HG03196 (cell line): Measurements from ENCODE around the gene S100A1.
"Not testable (repeated sequence)": the region's sequence is repeated elsewhere in the genome, so short reads cannot be mapped to it uniquely, and the experiment has no call there.

ENCODE experiments used
- ATAC-seq: cut with Tn5 transposase; IDR thresholded peaks from one replicate; pipeline ENCODE4 v1.9.1; 2021; ENCODE audit not compliant: unreplicated experiment

Gene S100A1

GRCh38 chr1:153627715-153628626, at the start of gene S100A1:
S100A1 (plus strand) TSS chr1:153628434; CDS start chr1:153630522, 2,088 bp downstream.
- ATAC-seq = no peak

GRCh38 chr1:153578490-153578889, 49.7 kb upstream of the S100A1 start:
- ATAC-seq = no peak

GRCh38 chr1:153578936-153579335, 49.3 kb upstream of the S100A1 start:
- ATAC-seq = no peak

DNA sequence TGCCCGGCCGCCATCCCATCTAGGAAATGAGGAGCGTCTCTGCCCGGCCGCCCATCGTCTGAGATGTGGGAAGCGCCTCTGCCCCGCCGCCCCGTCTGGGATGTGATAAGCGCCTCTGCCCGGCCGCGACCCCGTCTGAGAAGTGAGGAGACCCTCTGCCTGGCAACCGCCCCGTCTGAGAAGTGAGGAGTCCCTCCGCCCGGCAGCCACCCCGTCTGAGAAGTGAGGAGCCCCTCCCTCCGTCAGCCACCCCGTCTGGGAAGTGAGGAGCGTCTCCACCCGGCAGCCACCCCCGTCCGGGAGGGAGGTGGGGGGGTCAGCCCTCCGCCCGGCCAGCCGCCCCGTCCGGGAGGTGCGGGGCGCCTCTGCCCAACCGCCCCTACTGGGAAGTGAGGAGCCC, 45.4 kb upstream of the S100A1 start:
- ATAC-seq = not testable (repeated sequence)

DNA sequence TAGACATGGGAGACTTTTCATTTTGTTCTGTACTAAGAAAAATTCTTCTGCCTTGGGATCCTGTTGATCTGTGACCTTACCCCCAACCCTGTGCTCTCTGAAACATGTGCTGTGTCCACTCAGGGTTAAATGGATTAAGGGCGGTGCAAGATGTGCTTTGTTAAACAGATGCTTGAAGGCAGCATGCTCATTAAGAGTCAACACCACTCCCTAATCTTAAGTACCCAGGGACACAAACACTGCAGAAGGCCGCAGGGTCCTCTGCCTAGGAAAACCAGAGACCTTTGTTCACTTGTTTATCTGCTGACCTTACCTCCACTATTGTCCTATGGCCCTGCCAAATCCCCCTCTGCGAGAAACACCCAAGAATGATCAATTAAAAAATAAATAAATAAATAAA, 44.7 kb upstream of the S100A1 start:
- ATAC-seq = not testable (repeated sequence)

DNA sequence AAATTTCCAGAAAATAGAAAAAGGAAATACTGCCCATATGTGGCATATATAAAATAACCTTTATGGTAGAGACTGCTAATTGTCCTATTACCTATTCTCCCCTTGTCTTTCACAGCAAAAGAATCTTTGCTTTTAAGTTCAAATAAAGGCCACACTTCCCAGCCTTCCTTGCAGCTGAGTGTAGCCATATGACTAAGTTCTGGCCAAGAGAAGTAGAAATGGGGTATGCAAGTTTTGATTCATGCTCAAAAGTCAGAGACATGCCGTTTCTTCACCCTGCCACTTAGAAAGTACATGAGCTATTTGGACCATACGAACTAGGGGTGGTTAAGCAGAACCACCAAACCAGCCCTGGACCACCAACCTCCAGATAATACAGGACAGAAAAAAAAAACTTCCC, 44.3 kb upstream of the S100A1 start:
- no peak for ATAC-seq

GRCh38 chr1:153585006-153585405, 43.2 kb upstream of the S100A1 start:
- no peak for ATAC-seq

- no peak for ATAC-seq
These were observed 41.9 kb upstream of the S100A1 start for GRCh38 chr1:153586347-153586746.

DNA sequence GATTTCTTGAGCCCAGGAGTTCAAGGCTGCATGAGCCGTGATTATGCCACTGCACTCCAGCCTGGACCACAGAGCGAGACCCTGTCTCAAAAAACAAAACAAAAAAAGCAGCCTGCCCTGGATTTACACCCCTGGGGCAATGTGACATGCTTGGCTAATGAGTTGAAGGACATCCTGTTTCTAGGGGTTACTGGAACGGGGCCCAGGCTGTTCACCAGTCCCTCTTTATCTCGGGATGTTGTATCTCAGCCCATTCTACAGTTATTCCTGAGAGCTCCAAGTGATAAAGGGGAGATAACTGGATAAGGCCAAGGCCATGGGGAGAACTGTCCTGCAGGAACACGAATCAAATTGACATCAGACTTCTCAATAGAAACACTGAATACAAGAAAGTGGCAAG, 40.9 kb upstream of the S100A1 start:
- no peak for ATAC-seq

DNA sequence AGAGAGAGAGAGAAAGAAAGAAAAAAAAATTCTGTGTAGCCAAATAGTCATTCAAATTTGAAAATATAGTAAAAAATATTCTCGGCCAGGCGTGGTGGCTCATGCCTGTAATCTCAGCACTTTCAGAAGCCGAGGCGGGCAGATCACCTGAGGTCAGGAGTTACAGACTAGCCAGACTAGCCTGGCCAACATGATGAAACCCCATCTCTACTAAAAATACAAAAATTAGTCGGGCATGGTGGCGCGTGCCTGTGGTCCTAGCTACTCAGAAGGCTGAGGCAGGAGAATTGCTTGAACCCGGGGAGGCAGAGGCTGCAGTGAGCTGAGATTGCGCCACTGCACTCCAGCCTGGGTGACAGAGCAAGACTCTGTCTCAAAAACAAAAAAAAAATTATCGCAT, 40.2 kb upstream of the S100A1 start:
- not testable (repeated sequence) for ATAC-seq

DNA sequence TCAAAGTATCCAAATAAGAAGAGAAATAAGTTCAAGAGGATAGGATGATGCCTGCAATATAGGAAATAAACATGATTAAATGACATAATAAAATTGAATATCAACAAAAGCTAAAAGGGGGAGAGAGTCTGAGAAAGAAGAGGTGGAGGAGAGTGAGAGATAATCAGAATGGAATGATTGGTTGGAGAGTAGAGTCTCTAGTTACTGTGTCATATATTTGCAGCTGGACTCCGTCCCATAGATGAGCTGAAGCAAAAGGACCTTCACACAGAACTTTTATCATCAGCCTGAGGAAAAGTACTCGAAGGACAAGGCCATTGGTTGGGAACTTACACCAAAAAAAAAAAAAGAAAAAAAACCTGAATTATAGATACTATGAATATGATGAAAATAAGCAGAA, 39.8 kb upstream of the S100A1 start:
- no peak for ATAC-seq

- no peak for ATAC-seq
These were observed 35.5 kb upstream of the S100A1 start for GRCh38 chr1:153592748-153593147.

- ATAC-seq = no peak
These were observed 31.0 kb upstream of the S100A1 start for GRCh38 chr1:153597206-153597605.

GRCh38 chr1:153598309-153599172, 29.7 kb upstream of the S100A1 start:
- peak; percentile 96 for ATAC-seq

DNA sequence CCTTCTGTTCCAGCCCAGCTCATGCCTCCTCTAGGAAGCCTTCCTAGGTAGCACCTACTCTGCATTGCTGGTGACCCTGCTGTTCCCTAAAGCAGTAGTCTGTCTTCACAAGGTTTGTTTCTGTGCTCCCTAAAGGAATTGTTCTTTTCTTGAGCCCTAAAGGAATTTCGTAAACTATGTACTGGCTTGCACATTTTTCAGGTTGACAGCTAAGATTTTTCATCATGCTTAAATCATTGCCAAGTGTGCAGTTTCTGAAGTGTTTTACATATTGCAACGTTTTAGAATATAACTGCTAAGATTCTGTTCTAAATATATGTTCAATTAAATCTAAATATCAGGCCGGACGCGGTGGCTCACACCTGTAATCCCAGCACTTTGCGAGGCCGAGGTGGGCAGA, 28.4 kb upstream of the S100A1 start:
- no peak for ATAC-seq

- ATAC-seq = no peak
These were observed 25.5 kb upstream of the S100A1 start for GRCh38 chr1:153602749-153603148.

DNA sequence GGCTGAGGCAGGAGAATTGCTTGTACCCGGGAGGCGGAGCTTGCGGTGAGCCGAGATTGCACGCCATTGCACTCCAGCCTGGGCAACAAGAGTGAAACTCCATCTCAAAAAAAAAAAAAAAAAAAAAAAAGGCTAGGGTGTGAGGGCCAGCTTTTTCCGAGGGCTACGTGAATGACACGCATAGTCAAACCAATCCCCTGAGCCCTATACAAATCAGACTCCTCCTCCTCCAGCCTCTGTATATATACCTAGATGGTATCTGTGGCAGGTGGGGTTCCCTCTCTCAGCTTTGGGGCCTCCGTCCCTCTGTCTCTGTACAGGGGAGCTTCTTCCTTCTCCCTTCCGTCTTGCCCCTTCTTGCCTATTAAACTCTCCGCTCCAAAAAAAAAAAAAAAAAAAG, 22.0 kb upstream of the S100A1 start:
- no peak for ATAC-seq

- ATAC-seq = no peak
These were observed 20.9 kb upstream of the S100A1 start for GRCh38 chr1:153607381-153607780.

GRCh38 chr1:153608089-153608682, 20.0 kb upstream of the S100A1 start:
- ATAC-seq = no peak

GRCh38 chr1:153608742-153609584, 19.3 kb upstream of the S100A1 start:
- no peak for ATAC-seq

GRCh38 chr1:153609585-153609907, 18.7 kb upstream of the S100A1 start:
- no peak for ATAC-seq
